ENCODE data around the gene CAMKK1. TPM values are rescaled to one million over a fixed set of nuclear protein-coding genes. Genes with fewer than 3 reads are reported as not detected.

Gene CAMKK1
- total and polyA plus RNA-seq, 2 of the 4 experiments (the other 2 are of a cell fraction) = 4.1 to 8.2 TPM

DNA sequence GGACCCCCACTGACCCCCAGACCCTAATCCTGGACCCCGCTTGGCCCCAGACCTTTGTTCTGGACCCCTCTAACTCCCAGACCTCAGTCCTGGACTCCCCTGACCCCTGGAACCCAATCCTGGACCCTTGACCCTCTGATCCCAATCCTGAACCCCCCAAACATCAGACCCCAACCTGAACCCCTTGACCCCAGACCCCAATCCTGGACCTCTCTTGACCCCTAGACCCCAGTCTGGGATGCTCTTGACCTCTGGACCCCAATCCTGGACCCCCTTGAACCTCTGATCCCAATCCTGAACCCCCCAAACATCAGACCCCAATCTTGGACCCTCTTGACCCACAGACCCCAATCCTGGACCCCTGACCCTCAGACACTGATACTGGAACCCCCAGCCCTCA, 36.9 kb upstream of the CAMKK1 start:
- Histone ChIP-seq H3K9me1 (ENCODE audit: insufficient read depth, low read length) (no peaks in the 10 kb centered on the region), H3K36me3 (ENCODE audit: control insufficient read depth, insufficient read depth, low read length) (no peaks in the 10 kb centered on the region), H3K4ac (ENCODE audit: low read depth, low read length) (no peak overlapping the region), H3K4me2 (ENCODE audit: low read depth, low read length) (no peak overlapping the region), H4K8ac (ENCODE audit: low read depth in 2 of 2, low read length in 2 of 2) (no peak overlapping the region), H3K9ac (ENCODE audit: low read depth, low read length) (no peak overlapping the region), H2BK120ac (ENCODE audit: low read depth, low read length) (no peak overlapping the region), H2AK9ac (replicated peaks; ENCODE audit: low read depth, low read length, poor library complexity) (no peak overlapping the region), H3K79me1 (ENCODE audit: low read depth in 1 of 2, low read length in 2 of 2) (no peaks in the 10 kb centered on the region), H4K5ac (ENCODE audit: low read depth, low read length) (no peak overlapping the region), H3K14ac (replicated peaks; ENCODE audit: low read depth, low read length) (no peak overlapping the region), H3K18ac (ENCODE audit: low read depth, low read length) (no peak overlapping the region), H3K9me3 (ENCODE audit: control insufficient read depth, insufficient read depth, low read length) (no peaks in the 10 kb centered on the region), H3K23ac (ENCODE audit: low read depth, low read length) (no peak overlapping the region), H2BK5ac (ENCODE audit: low read depth, low read length, poor library complexity, severe bottlenecking) (no peak overlapping the region), H2AK5ac (ENCODE audit: low read depth, low read length) (no peak overlapping the region), H2AFZ (replicated peaks; ENCODE audit: low read length, poor library complexity) (no peak overlapping the region), H2BK15ac (ENCODE audit: low read depth, low read length) (no peak overlapping the region), H3K27me3 (ENCODE audit: control insufficient read depth, insufficient read depth, low read length) (peaks cover 4% of the 10 kb centered on the region; the same call in 1 of the 2 replicates), H3K56ac (ENCODE audit: extremely low read depth, insufficient read depth, low read length) (no peak overlapping the region), H3K4me3 (ENCODE audit: insufficient read depth, low read depth, low read length) (no peak overlapping the region), H4K20me1 (ENCODE audit: insufficient read depth, low read length) (no peaks in the 10 kb centered on the region), H3K27ac (ENCODE audit: insufficient read depth, low read length) (no peak overlapping the region), H4K91ac (ENCODE audit: insufficient read depth, low read depth, low read length) (no peak overlapping the region), H3K4me1 (ENCODE audit: control insufficient read depth, insufficient read depth, low read length) (peaks cover under 1% of the 10 kb centered on the region; the same call in 1 of the 2 replicates), H2BK20ac (ENCODE audit: low read depth, low read length) (no peak overlapping the region)
- dilution Hi-C loops (cut with HindIII; ENCODE audit: low sequenced_read_pairs, unreplicated experiment) = no loop called here
- in situ Hi-C loops (cut with MboI; ENCODE audit: low sequenced_read_pairs) = no loop called here
- WGBS, 2 experiments (ENCODE audit: extremely low coverage in 2 of 2, insufficient read length in 1 of 2) = no CpG with 5 or more reads among the region's 1 CpG
- TF ChIP-seq CHD1 (IDR thresholded peaks at IDR 0.05; ENCODE audit: low read depth, low read length) (no peak), SMC3 (IDR thresholded peaks at IDR 0.05; ENCODE audit: low read depth, low read length) (no peak)
- no TSS peak for BruUV-seq (replicated peaks)
- ATAC-seq (ENCODE audit: low read depth) = no peak
- ChIA-PET CTCF (no interaction called here), POLR2A (ENCODE audit: unreplicated experiment) (no interaction called here)
- DNase-seq = no peak
- intact Hi-C loops (cut with micrococcal nuclease) = no loop called here
